Measurements from ENCODE around the gene NBR1.
"Not testable (repeated sequence)": the region's sequence is repeated elsewhere in the genome, so short reads cannot be mapped to it uniquely, and the experiment has no call there.

NBR1 gene

GRCh38 chr17:43216369-43216761, 45.4 kb downstream of the NBR1 start:
- DNase-seq: no peak

GRCh38 chr17:43216762-43217613, 46.0 kb downstream of the NBR1 start:
- DNase-seq: no peak

- no peak for DNase-seq
Measured at GRCh38 chr17:43217614-43218087, 46.6 kb downstream of the NBR1 start.

- DNase-seq: no peak
Measured at GRCh38 chr17:43219001-43219400, 48.0 kb downstream of the NBR1 start.

GRCh38 chr17:43219746-43220380, 48.8 kb downstream of the NBR1 start:
- no peak for DNase-seq

GRCh38 chr17:43220511-43221125, 49.6 kb downstream of the NBR1 start:
- DNase-seq: no peak

- DNase-seq: no peak
Measured at GRCh38 chr17:43224146-43224705, 53.2 kb downstream of the NBR1 start.

GRCh38 chr17:43226393-43226792, 55.4 kb downstream of the NBR1 start:
- DNase-seq: no peak

- not testable (repeated sequence) for DNase-seq
Measured at GRCh38 chr17:43228020-43228782, 57.2 kb downstream of the NBR1 start, which contains the start of gene CCDC200. Gene CCDC200, minus strand, starts transcription at chr17:43228623. Its CDS starts 69 bp downstream, at chr17:43228554.

GRCh38 chr17:43231205-43232020, 60.4 kb downstream of the NBR1 start:
- DNase-seq: not testable (repeated sequence)

GRCh38 chr17:43232021-43232699, 61.1 kb downstream of the NBR1 start:
- DNase-seq: not testable (repeated sequence)

- not testable (repeated sequence) for DNase-seq
Measured at GRCh38 chr17:43233263-43233662, 62.2 kb downstream of the NBR1 start.

GRCh38 chr17:43233877-43234276, 62.9 kb downstream of the NBR1 start, which contains the start of gene RNU2-1:
Gene RNU2-1, minus strand, starts transcription at chr17:43233977.
- DNase-seq: not testable (repeated sequence)

GRCh38 chr17:43239597-43239996, 68.6 kb downstream of the NBR1 start:
- DNase-seq: not testable (repeated sequence)

GRCh38 chr17:43240596-43241352, 69.8 kb downstream of the NBR1 start:
- not testable (repeated sequence) for DNase-seq

- not testable (repeated sequence) for DNase-seq
Measured at GRCh38 chr17:43246456-43246855, 75.4 kb downstream of the NBR1 start.
